ENCODE measurements around the gene DNER.

Gene DNER

DNA sequence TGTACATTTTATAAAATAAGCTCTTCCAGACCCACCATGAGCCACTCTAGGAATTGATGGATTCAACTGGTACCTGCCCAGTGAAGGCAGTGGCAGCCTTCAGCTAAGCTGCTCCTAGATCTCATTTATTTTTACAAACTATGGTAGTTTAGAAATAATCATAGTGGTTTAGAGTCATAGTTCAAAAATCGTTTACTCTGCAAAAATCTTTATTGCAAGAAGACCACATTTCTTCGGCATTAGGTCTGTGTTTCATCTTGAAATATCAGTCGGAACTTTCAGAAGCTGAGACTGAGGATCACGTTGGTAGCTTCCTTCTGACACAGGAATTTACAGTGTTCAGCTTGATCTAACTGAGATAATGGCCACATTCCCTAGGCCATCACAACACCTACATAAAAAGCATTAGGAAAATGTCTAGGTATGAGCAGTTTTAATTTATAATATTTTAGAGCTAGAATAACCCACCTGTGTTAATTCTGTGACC is 237.0 kb downstream of the DNER start:
- FAIRE-seq = no peak

DNA sequence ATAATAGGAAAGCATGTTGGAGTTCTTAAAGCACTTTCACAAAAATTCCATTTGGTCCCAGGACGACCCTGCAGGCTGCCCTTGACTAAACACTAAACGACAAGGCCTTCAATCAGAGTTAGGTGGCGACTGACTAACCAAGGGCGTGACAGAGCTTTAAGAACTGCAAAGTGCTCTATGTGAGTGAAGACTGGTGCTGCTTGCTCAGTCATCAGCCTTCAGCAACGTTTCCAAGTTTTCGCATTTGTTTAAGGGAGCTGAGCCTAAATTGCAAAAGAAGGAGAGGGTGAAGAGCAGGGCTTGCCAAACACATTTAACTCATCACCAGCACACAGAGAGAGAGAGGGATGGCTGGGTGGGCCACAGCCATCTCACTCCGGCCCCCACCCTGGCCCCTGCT is 238.6 kb downstream of the DNER start:
- FAIRE-seq = no peak

DNA sequence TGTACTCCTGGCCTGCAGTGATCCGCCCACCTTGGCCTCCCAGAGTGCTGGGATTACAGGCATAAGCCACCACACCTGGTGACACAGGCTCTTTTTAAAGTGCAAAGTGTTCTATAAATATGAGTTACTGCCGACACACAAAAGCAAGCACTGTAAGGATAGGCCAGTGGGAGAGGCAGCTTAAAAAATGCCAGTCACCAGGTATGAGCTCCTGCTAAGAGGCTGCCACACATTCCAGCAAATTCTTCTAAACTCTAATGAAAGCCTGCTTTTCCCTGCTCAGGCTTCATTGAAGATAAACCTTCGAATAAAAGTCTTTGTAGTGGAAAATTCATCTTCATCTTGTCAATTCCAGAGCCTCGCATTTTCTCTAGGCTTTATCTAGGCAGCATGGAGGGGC is 240.2 kb downstream of the DNER start:
- FAIRE-seq = no peak

DNA sequence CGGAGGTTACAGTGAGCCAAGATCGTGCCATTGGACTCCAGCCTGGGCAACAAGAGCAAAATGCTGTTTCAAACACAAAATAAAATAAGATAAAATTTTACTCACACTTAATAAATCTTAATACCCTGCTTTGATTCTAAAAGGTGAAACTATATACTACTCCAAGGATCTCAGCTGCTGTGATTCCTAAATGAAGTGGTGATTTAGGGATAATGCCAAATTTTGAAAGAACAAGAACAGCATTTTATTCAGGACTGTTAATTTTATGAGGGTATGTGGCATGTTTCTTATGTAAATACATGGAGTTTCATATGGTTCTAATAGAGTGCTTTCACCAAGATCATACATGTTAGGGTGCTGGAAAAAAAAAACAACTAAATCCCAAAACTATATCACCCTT is 243.6 kb downstream of the DNER start:
- FAIRE-seq = no peak

DNA sequence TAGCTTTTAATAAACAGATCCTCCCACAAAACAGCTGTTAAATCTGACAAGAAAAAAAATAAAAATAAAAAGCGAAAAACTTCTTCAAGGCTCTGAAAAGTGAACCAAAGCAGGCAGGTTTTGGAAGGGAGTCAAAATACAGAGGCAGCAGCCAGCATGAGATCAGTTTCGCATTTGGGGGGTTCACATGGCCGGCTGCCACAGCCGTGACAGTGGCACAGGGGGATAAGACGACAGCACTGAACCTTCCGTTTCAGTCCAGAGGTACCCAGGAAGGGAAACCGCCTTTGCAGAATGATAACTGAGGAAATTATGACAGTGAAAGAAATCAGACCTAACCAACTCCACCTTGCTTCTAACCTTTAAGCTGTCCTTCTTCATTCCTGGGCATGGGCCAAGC is 246.6 kb downstream of the DNER start:
- FAIRE-seq = no peak

DNA sequence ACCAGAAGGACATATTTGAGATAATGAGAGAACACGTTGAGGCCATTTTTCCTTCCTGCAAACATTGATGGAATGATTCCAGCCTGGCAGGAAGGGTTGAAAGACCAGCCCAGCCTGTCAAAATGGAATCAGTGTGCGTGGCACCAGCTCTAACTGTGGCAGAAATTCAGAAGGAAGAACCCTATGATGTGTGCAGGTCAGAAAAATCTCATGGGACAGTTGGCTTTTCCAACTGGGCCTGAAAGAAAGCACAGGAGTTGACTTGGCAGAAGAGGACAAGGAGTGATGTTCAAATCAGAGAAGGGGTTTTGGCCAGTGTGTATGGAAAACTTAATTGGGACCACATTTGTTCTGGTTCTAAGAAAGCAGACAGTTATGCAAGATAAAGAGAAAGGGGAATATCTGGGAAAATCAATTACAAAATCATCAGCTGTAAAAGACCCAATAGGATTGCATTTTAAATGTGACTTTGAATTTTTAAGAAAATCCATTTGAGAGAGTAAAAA is 250.5 kb downstream of the DNER start:
- no peak for FAIRE-seq

DNA sequence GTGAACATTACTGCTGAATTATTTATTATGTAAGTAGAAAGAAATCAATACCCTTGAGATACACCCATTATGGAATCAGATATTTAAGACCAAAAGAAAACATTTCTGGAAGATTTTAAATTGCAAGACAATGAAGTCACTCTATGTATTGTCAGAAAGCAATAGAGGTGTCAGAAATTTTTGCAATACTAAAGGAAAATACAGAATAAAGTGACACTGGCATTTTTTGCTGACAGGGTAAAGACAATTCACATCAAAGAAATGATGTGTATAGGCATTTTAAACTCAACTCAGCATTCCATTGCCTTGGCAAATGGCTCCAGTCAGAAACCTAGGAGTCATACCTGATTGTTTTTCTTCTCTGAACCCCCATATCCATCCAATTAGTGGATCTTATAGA is 252.2 kb downstream of the DNER start:
- no peak for FAIRE-seq

DNA sequence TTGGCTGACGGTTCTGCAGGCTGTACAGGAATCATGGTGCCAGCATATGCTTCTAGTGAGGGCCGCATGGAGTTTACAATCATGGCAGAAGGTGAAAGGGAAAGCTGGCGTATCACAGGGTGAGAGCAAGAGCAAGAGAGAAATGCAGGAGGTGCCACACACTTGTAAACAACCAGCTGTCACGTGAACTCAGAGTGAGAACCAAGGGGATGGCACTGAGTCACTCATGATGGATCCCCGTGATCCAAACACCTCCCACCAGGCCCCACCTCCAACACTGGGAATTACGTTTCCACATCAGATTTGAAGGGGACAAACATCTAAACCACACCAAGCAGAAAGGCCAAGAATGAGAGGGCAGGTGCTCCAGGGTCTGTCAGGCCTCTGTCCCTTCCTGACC is 258.3 kb downstream of the DNER start:
- FAIRE-seq = no peak

DNA sequence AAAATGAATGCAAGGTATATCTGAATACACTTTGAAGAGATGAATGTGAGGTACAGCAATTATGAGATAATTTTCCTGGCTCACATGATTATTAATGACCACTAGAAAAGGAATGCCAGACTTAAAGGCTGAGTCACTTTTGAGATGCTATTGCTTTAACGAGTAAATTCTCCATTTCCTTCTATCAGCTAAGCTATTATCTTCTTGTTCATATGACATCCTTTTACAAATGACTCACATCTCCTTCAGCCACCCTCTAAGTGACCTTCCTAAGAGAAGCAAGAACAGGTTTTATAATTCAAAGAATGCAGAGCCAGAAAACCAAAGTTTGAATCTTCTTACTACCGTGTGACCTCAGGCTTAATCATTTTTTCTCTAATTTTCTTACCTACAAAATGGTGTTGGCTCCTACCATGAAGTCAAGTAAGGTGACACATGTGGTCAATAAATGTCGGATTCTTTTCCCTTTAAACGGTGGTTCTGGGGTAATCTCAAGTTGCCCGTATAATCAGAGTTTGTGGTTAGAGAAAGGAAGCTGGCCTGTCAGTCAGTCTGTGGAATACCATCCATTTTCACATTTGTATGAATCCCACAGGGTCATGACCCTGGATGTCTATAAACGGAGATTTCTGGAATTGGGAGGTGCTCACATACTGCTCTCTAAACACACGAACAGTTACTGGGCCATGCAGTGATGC is 259.3 kb downstream of the DNER start:
- FAIRE-seq = no peak

DNA sequence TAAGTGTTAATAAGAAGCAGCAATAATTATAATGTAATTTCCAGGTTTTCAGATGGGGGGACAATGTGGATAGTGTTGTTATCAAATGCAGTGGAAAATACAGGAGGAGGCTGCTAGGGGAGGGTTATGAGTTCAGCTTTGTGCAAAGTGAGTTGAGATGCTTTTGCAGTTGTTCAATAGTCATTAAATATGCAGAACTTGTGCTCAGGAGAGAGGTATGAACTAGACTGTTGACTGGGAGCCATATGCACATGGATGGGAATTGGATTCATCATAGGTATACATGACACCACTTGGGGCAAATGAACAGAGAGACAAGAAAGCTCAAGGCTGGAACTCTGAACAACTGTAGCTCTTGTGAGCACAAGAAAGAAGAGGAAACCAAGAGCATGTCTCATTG is 261.1 kb downstream of the DNER start:
- FAIRE-seq = no peak

DNA sequence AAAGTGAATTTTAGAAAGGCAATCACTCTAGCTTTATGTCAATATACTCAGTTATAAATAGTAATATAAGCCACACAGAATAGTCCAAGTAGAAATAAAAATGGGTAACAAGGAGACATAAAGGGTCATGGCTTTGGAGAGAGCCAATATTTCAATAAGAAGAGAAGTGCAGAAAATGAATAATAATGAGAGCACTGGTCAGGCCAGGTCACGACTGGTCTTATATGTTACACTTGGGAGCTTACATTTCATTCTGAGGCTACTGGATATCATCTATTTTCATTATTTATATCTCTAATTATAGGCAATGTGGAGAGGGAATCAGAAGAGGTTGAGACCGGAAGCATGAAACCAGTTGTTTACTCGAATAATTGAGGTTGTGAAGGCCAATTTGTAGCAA is 262.5 kb downstream of the DNER start:
- no peak for FAIRE-seq

DNA sequence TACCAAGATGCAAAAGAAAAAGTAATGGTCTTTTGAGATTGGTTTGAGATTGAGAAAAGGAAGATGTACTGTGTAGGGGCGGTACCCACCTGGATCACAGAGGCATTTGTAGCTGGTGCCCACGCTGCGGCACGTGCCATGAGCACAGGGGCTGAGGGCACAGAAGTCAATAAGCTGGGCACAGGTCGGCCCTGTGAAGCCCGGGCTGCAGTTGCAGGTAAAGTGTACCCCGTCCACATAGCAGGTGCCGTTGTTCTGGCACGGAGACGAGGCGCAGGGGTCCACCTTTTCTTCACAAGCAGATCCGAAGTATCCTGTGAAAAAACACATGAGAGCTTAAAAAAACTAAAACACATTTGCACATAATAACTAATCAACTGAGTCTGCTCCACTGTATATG is 267.1 kb downstream of the DNER start:
- FAIRE-seq = no peak

DNA sequence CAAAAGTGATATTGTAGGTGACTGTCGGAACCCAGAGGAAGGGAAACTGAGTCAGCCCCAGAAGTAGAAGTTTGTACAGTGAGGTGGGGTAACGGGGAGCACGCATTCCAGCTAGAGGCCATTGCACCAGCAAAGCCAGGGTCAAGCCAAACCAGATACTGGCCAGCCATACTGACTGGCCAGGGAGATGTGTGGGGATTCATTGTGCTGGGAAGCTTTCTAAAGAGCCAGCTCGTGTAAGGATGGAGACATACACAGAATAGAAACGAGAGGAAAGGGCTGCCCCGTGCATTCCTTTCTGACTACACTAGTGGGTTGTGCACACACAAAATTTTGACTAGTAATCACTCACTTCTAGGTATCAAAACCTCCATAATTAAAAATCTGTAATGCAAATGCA is 268.0 kb downstream of the DNER start:
- FAIRE-seq = no peak

DNA sequence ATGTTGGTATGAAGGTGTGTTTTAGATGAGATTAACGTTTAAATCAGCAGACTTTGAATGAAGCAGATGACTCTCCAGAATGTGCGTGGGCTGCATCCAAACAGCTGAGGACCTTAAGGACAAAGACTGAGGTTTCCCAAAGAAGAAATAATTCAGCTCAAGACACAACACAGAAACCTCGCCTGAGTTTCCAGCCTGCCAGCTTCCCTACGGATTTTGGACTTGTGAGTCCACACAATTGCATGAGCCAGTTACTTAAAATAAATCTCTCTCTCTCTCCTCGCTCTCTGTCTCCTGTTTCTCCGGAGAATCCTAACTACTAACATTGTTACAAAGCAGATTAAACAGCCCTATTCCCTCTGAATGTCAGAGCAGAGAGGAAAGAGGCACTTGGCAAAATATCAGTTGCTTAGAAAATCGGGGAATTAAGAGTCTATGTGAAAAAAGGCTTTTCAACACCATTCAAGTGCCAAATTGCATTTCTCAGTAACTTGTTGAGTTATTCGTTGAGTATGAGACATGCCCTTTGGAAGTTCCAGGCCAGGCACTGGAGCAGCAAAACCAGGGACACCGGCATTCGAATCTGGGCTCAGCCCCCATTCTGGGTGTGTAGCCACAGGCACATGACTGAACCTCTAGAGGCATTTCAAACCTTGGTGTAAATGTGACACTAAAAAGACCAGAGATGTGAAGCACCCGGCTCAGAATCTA is 268.7 kb downstream of the DNER start:
- FAIRE-seq = no peak

DNA sequence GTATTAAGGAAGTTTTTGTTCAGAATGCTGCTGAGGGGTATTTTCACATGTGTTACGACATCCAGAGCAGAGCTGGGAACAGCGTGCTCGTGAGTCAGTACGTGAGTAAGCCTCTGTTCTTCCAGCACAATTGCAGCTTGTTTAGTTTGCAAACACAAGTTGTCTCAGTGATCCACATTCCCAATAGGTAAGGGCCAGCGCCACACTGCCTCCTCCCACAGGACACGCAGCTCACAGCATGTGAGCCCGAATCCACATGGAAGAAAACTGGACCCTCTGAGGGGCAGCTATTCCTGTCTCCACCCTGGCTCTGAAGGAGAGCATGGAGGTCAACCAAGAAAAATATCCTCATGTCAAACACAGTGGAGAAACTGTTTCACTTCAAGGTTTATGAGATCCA is 269.3 kb downstream of the DNER start:
- no peak for FAIRE-seq

DNA sequence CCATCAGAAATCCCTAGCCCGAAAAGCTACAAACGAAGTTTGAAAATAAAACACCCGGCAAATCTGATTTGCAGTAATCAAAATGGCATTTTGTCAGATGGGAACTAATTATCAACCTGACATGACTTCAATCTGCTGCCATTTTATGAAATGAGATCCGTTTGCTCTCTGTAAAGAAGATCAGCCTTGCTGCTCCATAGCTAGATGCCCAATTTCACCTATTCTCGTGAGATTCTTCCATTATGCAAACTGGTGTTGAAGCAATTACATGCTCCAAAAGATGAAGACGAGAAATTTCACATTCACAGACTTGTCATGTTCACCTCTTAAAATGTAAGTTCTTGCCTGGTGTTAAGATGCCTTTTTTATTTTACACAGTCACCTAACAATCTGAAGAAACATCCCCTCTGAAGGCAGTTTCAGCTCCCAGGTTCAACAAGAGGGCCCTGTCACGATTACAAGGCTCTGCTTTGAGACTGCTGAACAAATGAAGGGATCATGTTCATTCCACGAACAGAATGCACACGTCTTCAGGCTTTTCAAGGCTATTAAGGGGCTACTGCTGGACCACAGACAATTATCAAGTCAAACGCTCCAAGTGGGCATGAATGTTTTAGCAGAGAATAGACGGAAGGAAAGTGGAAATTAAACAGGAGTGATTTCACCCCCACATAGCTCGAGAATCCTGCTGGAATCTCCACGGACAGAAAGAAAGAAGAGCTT is 270.6 kb downstream of the DNER start:
- FAIRE-seq = no peak

DNA sequence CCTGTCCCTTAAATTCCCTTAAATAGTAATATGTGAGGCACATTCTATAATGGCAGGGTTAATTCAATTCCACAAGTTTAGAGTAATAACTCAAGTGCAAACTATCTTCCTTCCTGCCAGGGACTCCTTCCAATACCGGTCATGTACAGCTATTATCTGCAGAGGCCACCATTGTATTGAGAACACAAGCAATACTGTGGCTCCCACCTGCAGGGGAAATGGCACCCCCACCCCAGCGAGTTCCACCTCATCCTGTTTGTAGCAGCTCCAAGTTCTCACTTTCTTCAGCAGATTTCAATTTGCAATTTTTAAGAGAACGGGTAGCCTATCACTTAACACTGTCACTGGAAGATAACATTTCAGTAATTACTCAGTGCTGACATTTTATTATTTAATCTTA is 271.2 kb downstream of the DNER start:
- FAIRE-seq = no peak

DNA sequence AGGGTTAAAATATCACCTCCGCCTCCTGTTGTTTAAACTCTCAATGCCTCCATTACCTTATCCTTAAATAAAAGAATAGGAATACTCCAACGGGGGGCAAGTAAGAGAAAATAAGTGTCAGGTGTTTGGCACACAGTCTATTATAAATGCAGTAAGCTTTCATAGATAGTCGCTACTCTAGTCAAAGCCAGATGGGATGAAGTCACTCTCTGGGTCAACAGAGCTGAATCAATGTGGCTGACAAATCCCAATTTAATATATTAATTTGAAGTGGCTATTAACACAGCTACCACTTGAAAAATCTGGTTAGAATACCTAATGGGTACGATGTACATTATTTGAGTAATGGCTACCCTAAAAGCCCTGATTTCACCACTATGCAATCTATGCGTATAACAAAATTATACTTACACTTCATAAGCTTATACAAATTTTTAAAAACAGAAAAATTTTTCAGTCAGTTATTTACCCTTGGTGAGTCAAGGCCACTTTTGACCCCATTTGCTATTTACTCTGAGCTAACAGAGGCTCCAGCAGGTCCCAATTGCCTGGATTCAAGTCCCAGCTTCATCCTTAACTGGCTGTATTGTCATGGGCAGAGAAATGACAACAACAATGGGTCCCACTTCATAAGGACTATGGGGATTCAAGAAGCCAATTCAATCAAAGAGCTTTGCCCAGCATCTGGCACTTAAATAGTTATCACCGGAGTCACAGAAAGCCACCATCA is 275.8 kb downstream of the DNER start:
- no peak for FAIRE-seq

DNA sequence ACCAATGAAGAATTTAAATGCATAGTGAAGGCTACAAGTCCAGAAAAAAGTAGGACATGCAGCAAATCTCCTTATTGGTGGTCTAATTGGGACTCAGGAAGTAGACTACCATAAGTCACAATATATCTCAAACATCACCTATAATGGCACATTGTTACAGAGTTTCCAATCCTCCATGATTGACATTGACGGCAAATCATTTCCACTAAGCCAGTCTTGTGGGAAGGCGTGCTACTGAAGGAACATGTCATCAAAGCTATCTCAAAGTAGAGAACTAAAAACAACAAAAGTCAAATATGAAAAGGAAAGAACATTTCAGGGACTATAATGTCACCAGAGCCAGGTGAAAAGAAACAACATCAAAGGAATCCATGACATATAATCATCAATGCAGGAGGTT is 276.9 kb downstream of the DNER start:
- FAIRE-seq = no peak

DNA sequence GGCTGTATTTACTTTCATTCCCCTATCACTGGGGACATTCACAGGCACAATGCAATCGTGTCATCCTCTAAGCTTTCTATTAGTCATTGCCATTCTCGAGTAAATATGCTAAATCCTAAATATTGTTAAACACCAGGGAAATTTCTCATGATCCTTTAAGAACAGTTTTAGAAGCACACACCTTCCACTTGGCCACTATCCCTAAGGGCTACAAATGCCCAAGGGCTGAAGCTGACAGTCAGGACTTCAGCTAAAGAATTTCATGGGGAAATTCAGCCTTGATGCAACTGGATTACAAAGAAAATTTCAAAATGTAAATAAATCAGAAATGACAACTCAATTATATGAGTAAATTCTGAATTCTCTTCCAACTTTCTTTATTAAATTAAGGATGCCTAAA is 280.2 kb downstream of the DNER start:
- FAIRE-seq = no peak

DNA sequence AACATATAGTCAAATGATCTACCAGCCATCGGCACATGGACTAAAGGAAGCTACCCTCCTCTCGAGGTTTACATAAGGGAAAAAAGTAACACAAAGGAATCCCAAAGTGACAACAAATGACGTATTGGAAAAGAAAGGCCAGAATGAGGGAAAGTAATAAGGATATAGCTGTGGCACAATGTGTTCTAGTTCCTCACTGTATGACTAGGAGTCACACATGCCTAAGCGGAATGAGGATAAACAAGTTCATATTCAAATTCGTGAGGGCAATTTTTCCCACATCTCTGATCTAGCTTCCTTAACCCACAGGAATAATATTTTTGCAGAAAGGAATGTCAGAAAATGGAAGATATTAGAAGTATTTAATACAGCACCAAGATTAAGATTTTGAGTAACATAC is 281.0 kb downstream of the DNER start:
- FAIRE-seq = no peak

DNA sequence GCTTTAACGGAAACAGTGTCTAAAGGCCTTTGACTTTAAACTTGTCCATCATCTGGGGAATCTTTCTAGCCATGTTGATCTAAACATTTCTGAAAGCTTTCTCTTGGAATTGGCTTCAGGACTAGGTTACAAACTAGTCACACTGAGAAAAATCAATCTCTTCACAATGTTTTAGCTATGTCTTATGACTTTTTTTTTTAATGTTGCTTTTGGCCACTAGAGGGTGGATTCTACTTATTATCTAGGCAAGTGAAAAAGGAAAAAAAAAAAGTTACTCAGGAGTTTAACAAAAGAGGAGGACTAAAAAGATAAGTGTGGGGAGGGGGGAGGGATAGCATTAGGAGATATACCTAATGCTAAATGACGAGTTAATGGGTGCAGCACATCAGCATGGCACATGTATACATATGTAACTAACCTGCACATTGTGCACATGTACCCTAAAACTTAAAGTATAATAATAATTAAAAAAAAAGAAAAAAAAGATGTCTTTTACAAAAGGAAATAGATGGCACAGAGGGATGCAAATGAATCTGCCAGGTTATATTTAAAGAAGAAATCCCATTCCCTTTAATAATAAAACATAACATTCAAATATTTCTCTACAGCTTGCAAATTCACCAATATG is 282.9 kb downstream of the DNER start:
- no peak for FAIRE-seq

DNA sequence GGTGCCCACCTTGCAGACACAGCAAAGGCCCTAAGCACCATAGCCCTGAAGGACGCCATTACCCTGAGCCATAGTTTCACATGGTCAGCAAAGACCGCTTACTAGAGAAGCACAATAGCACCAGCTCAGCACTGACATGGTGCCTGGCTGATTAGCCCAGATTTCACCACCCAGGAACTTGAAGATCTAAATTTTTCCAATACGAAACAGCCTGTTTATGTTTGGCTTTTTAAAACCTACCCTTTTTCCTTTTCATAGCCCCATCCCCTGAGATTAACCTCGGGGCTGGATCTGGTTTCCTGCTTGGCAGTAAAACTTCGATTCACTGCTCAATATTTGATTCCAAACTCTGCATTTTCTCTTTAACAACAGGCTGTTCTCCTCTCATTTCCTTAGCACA is 284.8 kb downstream of the DNER start:
- no peak for FAIRE-seq
